NAMALWA (cell line): Measurements from ENCODE around the gene ESRRG.

ENCODE experiments used
- DNase-seq: peaks from one replicate; pipeline ENCODE4 v3.0.0-alpha.2; 2015; ENCODE audit warnings: low spot score

ESRRG gene

GRCh38 chr1:216723274-216723780, at the start of gene ESRRG:
Gene ESRRG, minus strand, starts transcription at chr1:216723429. Its CDS starts 130 bp downstream, at chr1:216723299.
- DNase-seq = no peak

- DNase-seq = no peak
These were observed 48.7 kb upstream of the ESRRG start for GRCh38 chr1:216771922-216772321.

GRCh38 chr1:216766633-216767327, 43.6 kb upstream of the ESRRG start:
- DNase-seq = no peak

GRCh38 chr1:216765346-216766300, 42.4 kb upstream of the ESRRG start:
- no peak for DNase-seq

- DNase-seq = no peak
These were observed 34.9 kb upstream of the ESRRG start for GRCh38 chr1:216758161-216758560.

GRCh38 chr1:216757110-216757509, 33.9 kb upstream of the ESRRG start:
- no peak for DNase-seq

GRCh38 chr1:216750961-216751360, 27.7 kb upstream of the ESRRG start:
- DNase-seq = no peak

GRCh38 chr1:216750031-216750627, 26.9 kb upstream of the ESRRG start:
- peak; percentile 42 for DNase-seq

- DNase-seq = no peak
These were observed 26.0 kb upstream of the ESRRG start for GRCh38 chr1:216749232-216749631.

GRCh38 chr1:216742625-216743024, 19.4 kb upstream of the ESRRG start:
- peak; percentile 21 for DNase-seq

- no peak for DNase-seq
These were observed 17.1 kb upstream of the ESRRG start for GRCh38 chr1:216740331-216740730.

GRCh38 chr1:216739793-216740192, 16.6 kb upstream of the ESRRG start:
- no peak for DNase-seq

- DNase-seq = no peak
These were observed 8.9 kb upstream of the ESRRG start for GRCh38 chr1:216732121-216732520.

- no peak for DNase-seq
These were observed 8.3 kb upstream of the ESRRG start for GRCh38 chr1:216731562-216731961.

- no peak for DNase-seq
These were observed 3.2 kb upstream of the ESRRG start for GRCh38 chr1:216726435-216726834.

GRCh38 chr1:216722821-216723220, 408 bp downstream of the ESRRG start:
- DNase-seq = no peak

- no peak for DNase-seq
These were observed 1.4 kb downstream of the ESRRG start for GRCh38 chr1:216721863-216722262.

- DNase-seq = no peak
These were observed 2.2 kb downstream of the ESRRG start for GRCh38 chr1:216721062-216721461.

GRCh38 chr1:216711712-216712111, 11.5 kb downstream of the ESRRG start:
- DNase-seq = no peak

GRCh38 chr1:216710598-216711333, 12.5 kb downstream of the ESRRG start:
- DNase-seq = no peak

GRCh38 chr1:216710055-216710454, 13.2 kb downstream of the ESRRG start:
- DNase-seq = no peak

- no peak for DNase-seq
These were observed 17.6 kb downstream of the ESRRG start for GRCh38 chr1:216705676-216706075.
